SK-N-DZ (cell line): Measurements from ENCODE around the gene GPR26.

Source experiments
- DNase-seq: peaks from one replicate; pipeline ENCODE4 v3.0.0-alpha.2; 2015; ENCODE audit warnings: low spot score

Gene GPR26

GRCh38 chr10:123645615-123646014, 20.5 kb upstream of the GPR26 start:
- no peak for DNase-seq

- DNase-seq, result no peak
Observed at GRCh38 chr10:123648595-123648994, 17.6 kb upstream of the GPR26 start.

DNA sequence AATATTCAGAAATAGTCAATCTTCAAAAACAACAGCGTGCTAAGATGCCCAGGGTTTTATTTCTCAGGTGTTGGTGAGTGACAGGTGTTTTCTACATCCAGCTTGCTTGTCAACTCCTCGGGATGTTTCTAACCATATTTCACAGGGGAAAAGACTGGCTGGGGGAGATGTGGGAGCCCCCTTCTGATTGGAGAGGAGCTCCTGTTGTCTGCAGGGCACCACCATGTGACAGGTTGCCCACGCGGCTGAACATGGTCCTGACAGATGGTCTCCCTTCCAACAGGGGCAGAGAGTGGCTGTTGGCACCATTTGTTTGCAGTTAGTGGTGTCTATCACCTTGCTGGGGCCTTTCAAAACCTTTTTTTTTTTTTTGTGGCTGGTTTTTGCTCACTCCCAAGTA, 16.5 kb upstream of the GPR26 start:
- no peak for DNase-seq

DNA sequence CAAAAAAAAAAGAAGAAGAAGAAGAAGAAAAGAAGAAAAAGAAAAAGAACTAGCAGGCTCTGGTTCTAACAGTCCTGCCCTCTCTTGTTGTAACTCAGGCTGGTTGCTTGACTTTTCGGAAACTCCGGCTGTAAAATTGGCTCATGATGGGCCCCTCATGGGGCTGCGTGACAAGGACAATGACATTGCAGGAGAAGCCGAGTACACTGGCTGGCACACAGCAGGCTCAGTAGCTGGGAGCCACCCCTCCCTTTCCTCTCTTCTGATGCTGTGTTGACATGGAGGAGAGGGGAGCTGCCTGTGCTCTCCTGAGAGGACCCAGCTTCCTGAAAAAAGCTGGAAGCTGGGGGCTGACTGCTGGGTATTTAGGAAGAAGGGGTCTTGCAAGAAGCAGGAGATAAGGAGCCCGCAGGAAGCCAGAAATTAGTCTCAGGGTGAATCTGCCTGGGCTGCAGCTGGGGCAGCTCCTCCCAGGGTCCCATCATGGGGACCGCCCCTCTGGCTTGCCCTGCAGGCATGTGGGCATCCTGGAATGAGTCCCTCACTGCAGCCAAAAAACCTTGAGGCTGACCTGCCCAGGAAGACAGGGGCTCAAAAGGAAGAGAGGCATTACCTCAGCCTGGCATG, 14.6 kb upstream of the GPR26 start:
- no peak for DNase-seq

DNA sequence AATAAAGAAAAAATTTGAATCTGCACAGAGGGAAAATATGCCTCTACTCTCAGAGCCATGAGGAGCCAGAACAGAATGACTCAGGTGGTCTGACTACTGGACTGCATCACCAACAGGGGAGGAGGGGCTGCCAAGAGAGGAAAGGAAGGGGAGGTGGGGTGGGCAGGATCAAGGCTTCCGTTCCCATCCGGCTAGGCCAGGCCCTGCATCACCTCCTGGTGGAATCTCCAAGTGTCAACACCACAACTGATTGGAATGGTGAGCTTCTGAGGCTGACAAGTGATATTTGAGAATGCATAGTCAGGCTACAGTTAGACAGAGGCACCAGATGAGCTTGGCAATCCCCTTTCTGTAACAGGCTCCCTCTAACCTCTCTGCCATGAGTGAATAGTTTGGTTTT, 10.4 kb upstream of the GPR26 start:
- no peak for DNase-seq

GRCh38 chr10:123663522-123663921, 2.6 kb upstream of the GPR26 start:
- no peak for DNase-seq

GRCh38 chr10:123665491-123666286, 466 bp upstream of the GPR26 start:
- DNase-seq, result no peak

- no peak for DNase-seq
Observed at GRCh38 chr10:123669886-123670285, 3.7 kb downstream of the GPR26 start.

DNA sequence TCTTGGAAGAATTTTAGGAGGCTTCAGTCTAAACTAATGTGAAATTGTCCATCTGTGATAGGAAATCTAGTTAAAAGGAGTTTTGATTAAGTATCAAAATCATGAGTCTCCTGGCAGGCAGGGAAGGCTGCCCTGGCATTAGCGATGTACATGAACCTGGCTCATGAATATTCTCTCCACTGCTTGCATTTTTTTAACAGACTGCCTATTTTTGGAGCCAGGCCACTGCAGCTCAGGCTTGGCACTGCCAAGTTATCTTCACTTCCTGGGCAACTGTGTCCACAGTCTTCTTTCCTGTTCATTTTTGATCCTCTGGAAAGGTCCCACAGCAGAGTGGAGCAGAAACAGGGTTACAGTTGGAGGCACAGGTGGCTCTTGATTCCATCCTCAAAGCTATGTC, 7.0 kb downstream of the GPR26 start:
- no peak for DNase-seq

- DNase-seq, result no peak
Observed at GRCh38 chr10:123674741-123675140, 8.6 kb downstream of the GPR26 start.

DNA sequence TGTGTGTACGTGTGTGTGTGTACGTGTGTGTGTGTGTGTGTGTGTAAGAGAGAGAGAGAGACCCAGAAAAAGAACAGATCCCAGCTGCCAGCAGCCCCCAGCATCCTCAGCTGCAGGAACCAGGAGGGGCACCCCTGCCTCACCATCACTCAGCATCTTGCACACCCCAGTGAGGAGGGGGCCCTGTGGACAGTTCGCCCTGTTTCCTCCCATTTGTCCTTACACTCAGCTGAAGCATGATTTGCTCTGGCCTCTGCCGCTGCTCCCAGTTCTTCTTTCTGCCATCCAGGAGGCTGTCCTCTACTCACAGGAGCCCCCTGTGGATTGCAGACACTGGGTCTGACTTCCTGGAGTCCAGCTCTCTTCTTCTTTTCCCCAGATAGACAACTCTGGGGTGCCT, 9.7 kb downstream of the GPR26 start:
- DNase-seq, result no peak

DNA sequence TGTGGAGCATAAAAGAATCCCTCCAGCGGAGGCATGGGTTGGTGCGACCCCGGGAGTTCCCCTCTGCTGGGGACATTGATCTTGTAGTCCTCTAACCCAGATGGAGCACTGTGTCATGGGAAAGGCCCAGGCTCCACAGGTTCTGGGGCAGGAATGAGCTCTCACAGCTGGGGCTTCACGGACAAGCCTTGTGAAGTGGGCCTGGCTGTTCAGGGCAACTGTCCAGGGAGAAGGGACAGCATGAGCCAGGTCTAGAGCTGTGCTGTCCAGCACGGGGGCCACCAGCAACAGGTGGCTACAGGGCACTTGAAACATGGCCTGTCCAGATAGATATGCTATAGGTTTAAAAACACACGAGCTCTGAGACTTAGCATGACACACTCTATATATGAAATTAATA, 11.4 kb downstream of the GPR26 start:
- DNase-seq, result no peak

DNA sequence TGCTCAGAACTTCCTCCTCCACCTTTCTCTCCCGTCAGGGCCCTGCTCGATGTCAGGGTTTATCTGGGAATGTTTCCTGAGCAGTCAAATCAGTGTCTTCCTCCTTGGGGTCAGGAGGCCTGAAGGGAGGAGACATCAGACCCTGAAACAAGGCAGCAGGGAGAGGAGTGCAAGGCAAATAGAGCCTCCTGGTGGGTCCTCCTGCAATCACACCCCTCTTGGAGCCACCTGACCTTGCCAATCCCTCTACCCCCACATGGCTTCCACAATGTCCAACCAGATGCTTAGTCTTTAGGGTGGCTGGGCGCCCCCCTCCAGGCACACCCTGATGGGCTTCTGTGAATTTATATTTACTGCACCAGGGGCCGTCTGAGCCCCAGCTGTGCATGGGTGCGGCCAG, 12.2 kb downstream of the GPR26 start:
- DNase-seq, result no peak

- DNase-seq, result no peak
Observed at GRCh38 chr10:123681285-123681684, 15.1 kb downstream of the GPR26 start.

GRCh38 chr10:123682477-123682876, 16.3 kb downstream of the GPR26 start:
- no peak for DNase-seq

DNA sequence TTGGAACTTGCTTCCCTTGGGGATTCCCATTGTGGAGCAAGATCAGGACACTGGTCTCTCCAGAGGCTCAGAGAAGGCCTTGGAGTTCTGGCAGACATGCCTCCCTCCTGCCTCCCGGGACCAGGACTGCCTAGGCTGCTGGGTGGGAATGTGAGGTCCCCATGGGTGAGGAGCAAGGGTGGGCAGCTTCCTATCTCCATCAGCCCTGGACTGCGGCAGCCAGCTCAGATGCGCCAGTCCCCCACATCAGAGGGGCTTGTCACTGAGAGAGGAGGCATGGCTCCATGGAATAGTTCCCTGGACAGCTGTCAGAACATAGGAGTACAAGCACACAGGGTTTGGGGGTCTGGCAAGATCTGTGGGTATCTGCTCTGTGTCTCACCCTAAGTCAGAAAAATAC, 17.3 kb downstream of the GPR26 start:
- no peak for DNase-seq

GRCh38 chr10:123683865-123684264, 17.7 kb downstream of the GPR26 start:
- DNase-seq, result no peak

DNA sequence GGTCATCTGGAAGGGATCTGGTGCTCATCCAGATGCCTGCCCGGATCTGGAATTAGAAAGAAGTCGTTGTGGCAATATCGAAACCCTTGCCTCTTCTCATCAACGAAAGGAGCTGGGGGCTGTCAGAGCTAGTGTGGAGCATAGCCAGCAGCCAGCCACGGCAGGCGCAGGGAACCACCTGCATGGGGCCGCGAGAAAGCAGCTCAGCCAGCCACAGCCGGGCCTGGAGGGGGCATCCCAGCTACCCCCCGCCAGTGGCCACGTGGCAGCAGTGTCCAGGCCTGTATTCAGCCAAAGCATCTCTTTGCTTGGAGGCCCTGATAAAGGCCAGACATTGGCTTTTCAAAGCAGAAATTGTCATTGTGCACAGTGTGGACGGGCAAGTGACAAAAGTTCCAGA, 19.1 kb downstream of the GPR26 start:
- no peak for DNase-seq

DNA sequence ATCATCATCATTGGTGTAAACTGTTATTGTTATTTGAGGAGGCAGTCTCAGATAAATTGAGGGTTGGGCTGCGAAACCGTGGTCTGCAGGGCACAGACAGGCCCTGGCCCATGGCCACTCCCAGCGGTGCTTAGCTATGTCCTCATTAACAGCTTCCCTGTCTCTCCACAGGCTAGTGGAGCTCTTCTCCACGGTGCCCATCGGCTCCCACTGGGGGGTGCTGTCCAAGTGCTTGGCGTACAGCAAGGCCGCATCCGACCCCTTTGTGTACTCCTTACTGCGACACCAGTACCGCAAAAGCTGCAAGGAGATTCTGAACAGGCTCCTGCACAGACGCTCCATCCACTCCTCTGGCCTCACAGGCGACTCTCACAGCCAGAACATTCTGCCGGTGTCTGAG, 21.6 kb downstream of the GPR26 start:
- DNase-seq, result no peak

DNA sequence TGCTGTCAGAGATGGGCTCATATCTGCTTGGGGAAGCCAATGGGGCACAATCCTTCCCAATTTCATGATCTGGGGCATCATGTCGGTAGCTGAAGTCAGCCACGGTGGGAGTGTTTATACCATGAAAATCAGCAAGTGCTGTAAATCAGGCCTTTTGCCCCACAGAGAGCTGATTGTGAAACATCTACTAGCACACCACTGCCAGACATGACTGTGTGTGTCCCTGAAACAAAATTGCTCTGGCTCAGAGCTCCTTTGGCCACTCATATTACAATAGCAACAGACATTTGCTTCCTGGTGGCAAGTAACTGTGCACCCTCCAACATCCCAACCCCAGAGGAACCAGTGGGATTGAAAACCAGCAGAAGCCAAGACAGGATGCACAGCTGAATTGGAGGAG, 23.7 kb downstream of the GPR26 start:
- DNase-seq, result no peak

- DNase-seq, result no peak
Observed at GRCh38 chr10:123703195-123703790, 37.1 kb downstream of the GPR26 start.

- DNase-seq, result no peak
Observed at GRCh38 chr10:123704076-123704475, 37.9 kb downstream of the GPR26 start.

- DNase-seq, result no peak
Observed at GRCh38 chr10:123704812-123705211, 38.7 kb downstream of the GPR26 start.
